GDM1 (cell line): ENCODE results near the gene ZBTB8A.
"Not testable (repeated sequence)": the region's sequence is repeated elsewhere in the genome, so short reads cannot be mapped to it uniquely, and the experiment has no call there.

ENCODE experiments used
- DNase-seq: peaks from one replicate; lab custom pipeline; 2025; lab: John Stamatoyannopoulos, UW

The ZBTB8A gene

DNA sequence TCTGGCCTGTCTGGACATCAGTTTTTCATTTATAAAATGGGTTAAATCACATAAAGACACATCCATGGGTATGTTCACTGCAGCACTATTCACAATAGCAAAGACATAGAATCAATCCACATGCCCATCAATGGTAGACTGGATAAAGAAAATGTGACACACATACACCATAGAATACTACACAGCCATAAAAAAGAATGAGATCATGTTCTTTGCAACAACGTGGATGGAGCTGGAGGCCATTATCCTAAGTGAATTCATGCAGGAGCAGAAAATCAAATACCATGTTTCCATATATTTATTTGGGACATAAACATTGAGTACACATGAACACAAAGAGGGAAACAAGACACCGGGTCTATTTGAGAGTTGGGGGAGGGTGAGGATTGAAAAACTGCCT is 83.0 kb downstream of the ZBTB8A start:
- DNase-seq, result no peak

DNA sequence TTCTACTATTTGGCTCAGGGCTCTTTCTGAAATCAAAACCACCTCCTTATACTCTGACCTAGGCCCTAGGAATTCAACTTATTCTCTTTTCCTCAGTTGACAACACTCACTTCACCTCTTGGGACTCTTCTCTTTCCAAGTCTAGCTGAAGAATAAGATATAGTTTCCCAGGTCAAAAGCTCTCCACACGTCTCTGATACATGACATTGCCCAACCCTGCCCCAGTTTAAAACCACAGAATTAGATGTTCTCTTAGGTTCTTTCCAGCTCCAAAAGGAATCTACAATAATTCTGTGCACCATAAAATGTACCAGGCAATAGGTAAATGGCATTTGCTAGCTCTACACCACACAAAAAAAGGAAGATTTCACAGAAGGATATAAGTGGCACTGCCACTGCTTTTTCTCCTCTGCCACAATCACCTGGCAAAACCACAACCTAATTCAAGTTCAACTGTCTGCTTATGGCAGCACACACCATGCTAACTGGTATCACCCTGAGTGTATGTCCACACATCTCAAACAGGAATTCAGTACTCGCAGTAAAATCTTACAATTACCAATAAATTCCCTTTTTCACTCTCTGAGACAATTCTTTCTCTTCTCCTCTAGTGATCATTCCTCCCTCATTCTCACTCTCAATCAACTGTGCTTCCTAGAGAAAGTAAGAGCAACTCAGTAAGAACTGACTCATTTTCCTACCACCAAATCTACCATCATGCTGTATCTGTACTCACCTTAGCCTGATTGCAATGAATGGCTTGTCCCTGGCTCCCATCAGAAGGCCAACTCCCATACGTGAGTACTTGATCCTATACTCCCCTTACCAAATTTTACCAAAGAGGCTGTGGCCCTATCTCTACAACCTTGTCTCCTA is 83.8 kb downstream of the ZBTB8A start:
- DNase-seq, result no peak

DNA sequence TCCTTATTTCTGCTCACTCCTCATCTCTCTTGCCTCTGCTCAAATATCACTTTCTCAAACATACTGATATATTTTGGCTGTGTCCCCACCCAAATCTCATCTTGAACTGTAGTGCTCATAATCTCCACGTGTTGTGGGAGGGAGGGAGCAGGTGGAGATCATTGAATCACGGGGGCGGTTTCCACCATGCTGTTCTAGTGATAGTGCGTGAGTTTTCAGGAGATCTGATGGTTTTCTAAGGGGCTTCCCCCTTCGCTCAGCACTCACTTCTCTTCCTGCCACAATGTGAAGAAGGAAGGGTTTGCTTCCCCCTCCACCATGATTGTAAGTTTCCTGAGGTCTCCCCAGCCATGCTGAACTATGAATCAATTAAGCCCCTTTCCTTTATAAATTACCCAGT is 84.5 kb downstream of the ZBTB8A start:
- peak; percentile 22 for DNase-seq

DNA sequence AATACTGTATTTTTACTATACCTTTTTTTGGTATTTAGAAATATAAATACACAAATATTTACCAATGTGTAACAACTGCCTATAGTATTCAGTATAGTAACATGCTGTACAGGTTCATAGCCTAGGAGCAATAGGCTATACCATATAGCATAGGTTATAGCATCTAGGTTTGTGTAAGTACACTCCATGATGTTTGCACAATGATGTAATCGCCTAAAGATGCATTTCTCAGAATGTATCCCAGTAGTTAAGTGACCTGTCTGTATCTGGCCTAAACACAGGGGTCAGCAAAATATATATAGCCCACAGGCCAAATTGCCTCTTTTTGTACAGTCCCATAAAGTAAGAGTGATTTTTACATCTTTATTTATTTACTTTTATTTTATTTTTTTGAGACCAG is 86.9 kb downstream of the ZBTB8A start:
- no peak for DNase-seq

DNA sequence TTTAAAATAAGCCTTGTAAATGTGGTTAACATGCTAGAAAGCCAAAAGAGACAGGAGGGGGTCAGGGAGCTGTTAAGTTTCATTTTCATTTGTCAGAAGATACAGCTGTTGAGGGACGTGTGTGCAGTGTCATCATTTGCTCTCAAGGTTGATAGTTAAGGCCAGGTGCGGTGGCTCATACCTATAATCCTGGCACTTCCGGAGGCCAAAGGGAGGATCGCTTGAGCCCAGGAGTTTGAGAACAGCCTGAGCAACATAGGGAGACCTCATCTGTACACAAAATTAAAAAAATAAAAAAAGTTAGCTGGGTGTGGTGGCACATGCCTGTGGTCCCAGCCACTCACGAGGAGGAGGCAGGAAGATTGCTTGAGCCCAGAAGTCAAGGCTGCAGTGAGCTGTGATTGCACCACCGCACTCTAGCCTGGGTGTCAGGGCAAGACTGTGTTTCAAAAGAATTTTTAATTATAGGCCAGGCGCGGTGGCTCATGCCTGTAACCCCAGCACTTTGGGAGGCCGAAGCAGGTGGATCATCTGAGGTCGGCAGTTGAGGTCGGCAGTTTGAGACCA is 88.5 kb downstream of the ZBTB8A start:
- DNase-seq, result no peak

DNA sequence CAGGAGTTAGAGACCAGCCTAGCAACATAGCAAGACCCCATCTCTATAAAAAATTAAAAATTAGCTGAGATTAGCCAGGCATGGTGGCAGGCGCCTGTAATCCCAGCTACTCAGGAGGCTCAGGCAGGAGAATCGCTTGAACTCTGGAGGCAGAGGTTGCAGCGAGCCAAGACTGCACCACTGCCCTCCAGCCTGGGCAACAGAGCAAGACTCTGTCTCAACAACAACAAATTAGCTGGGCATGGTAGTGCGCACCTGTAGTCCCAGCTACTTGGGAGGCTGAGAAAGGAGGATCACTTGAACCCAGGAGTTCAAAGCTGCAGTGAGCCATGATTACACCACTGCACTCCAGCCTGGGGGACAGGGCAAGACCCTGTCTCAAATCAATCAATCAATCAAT is 90.9 kb downstream of the ZBTB8A start:
- not testable (repeated sequence) for DNase-seq

DNA sequence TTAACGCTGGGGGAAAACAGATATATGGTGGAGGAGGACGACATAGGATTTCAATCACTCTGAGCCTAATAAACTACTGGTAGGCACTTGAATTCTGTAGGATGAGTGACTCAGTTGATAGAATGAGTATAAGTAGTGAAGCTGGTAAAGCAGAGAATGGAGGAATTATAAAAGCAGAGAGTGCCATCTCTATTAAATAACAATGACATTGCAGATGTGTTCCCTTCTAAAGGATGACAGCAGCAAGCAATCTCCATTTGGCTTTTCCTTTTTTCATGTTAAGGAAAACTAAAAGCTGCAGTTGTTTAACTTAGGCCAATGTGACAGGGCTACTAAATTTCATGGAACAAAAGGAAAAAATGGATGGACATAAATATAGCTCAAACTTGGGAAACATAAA is 93.6 kb downstream of the ZBTB8A start:
- no peak for DNase-seq

DNA sequence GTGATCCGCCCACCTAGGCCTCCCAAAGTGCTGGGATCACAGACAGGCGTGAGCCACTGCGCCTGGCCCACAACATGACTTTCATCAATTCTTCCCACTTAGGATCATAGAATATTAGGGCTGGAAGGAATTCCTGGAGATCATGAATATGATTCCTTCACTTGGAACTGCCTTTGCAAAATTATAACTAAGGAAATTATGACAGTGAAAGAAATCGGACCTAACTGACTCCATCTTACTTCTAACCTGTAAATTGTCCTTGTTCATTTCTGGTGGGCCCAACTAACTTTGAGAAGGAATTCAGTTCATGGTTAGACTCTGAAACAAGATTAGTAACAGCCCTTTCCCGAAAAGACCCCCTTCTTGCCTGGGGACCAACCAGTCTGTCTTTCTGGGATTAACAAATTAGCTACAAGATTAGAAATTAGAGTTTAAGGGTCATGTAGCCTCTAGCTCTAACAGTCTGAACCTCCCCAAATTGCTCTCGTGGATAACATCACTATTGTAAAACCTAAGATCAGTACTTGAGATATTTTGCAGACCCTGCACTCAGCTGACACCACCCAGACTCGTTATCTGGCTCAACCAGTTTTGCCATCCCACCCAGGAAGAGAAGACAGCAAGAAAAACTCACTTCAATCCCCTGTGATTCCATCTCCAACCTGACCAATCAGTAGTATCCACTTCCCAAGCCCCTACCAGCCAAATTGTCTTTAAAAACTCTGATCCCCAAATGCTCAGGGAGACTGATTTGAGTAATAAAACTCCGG is 96.5 kb downstream of the ZBTB8A start:
- DNase-seq, result no peak

DNA sequence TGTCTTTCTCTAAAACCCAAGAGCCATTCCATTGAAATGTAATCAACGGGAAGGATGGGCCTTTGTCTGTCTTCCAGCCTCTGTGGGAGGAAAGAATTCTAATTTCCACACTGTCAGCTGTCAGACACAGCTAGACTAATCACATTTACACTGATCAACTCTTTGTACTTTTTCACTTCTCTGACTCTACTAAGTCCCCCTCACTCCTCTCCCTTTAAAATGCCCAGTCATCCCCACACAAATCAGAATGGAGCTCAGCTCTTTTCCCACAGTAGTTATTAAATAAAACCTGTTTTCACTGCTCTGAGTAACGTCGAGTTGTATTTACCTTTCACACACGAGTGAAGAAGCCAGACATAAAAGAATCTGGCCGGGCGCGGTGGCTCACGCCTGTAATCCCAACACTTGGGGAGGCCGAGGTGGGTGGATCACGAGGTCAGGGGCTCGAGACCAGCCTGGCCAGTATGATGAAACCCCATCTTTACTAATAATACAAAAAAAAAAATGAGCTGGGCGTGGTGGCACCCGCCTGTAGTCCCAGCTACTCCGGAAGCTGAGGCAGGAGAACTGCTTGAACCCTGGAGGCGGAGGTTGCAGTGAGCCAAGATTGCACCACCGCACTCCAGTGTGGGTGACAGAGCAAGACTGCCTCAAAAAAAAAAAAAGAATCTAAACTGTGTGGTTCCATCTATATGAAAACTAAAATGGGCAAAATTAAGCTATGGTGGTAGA is 97.9 kb downstream of the ZBTB8A start:
- no peak for DNase-seq

DNA sequence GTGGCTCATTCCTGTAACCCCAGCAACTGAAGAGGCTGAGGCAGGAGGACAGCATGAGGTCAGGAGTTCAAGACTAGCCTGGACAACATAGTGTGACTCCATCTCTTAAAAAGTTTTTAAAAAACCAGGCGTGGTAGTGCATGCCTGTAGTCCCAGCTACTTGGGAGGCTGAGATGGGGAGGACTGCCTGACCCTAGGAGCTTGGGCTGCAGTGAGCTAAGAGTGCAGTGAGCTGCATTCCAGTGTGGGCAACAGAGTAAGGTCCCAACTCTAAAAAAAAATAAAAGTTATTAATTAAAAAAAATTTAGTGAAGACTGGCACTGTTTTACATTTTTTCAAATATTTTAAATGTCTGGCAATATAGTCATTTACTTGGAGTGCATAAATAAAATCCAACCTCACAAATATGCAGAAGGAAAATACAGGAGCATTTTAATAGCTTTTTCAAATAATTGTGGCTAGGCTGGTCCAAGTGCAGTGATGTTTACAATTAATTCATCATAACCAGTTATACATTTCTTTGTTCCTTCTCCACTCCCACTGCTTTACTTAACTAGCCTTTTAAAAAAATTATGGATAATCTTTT is 100.4 kb downstream of the ZBTB8A start:
- no peak for DNase-seq

DNA sequence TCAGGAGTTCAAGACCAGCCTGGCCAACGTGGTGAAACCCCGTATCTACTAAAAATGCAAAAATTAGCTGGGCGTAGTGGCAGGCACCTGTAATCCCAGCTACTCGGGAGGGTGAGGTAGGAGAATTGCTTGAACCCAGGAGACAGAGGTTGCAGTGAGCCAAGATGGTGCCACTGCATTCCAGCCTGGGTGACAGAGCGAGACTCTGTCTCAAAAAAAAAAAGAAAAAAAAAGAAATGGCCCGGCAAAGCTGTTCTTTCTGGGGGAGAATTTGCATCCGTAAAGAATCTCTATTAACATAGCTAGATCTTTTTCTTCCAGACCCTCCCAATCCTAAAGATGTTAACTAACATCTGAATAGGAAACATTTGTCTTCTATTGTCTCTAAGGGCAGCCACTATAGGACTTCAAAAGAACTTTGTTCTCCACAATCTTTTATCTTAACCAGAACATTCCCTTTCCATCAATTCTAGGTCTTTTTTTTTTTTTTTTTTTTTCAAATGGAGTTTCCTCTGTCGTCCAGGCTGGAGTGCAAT is 103.1 kb downstream of the ZBTB8A start:
- not testable (repeated sequence) for DNase-seq

DNA sequence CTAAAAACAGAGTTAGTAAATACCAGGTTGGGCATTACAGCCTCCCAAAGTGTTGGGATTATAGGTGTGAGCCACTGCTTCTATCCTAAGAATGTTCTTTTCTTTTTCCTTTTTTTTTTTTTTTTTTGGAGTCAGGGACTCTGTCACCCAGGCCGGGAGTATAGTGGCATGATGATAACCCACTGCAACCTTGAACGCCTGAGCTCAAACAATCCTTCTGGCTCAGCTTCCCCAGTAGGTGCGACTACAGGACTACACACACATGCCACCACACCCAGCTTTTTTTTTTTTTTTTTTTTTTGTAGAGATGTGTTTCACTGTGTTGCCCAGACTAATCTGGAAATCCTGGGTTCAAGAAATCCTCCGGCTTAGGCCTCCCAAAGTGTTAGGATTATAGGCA is 105.2 kb downstream of the ZBTB8A start:
- DNase-seq, result no peak

DNA sequence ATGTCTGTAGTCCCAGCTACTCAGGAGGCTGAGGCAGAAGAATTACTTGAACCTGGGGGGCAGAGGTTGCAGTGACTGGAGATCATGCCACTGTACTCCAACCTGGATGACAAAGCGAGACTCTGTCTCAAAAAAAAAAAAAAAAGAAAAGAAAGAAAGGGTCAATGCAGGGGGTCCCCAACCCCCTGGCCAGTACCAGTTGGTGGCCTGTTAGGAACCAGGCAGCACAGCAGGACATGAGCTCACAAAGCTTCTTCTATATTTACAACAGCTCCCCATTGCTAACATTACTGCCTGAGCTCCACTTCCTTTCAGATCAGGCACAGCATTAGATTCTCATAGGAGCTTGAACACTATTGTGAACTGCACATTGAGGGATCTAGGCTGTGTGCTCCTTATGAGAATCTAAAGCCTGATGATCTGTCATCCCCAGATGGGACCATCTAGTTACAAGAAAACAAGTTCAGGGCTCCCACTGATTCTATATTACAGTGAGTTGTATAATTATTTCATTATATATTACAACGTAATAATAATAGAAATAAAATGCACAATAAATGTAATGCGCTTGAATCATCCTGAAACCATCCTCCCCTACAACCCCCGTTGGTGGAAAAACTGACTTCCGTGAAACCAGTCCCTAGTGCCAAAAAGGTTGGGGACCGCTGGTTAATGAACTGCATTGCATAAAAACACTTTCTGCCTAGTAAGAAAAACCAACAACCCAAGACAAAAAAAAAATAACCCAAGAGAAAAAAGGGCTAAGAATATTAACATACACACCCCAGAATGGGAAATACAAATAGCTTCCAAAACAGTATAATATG is 108.3 kb downstream of the ZBTB8A start:
- DNase-seq, result no peak

DNA sequence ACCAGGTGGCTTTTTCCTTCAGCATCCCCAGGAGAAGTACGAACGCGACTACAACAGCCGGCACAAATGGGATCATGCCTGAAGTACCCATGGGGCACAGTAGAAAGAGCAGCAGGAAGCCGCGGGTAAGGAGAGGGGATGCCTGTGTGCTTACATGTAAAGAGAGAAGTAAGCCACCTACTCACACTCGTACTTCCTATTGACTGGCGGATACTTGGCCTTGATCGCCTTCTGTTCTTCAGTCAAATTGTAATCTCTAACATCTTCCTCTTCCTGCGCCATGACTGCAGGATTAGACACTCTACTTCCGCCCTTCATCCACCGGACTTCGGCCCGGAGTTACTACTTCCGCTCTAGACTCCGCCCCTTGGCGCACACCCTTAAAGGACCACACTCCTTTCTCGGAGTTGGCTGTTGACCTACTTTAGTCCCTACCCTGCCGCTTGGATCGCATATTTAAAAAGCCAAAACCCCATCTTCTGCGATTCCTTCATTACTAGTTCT is 111.1 kb downstream of the ZBTB8A start, which contains the start of gene ZBTB8OS:
ZBTB8OS (minus strand) TSS at position 303 of the 504 bp plus-strand sequence; CDS start at position 282, 21 bp downstream.
- peak; percentile 95 for DNase-seq

DNA sequence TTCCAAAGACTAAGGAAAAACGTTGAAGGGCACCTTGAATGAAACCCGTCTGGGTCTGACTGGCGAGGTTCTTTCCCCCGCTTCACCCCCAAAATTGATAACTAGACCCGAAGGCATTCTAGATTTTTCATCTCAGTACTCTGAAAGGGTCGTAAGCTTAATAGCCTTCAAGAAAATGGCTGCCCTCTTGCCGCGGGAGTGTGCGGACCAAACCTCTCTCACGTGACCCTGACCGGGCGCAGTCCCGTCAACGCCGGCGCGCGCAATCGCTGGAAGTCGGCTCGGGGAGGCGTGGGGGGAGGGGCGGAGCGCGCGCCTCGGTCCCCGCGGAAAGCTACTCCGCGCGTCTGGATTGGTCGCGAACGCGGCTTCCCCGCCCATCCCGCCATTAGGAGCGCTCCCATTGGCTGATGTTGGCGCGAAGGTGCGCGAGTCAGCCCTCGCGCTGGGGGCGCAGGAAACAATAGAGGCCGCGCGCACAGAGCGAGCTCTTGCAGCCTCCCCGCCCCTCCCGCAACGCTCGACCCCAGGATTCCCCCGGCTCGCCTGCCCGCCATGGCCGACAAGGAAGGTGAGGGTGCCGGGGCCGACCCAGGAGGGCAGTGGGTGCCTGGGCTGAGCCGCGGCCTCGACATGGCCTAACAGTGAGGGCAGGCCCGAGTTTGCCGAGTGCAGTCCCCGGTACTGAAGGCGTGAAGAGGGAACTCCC is 111.7 kb downstream of the ZBTB8A start, which contains the start of gene RBBP4:
RBBP4 (plus strand) TSS at position 457 of the 709 bp plus-strand sequence; CDS start at position 556, 99 bp downstream.
- DNase-seq, result peak; percentile 98

DNA sequence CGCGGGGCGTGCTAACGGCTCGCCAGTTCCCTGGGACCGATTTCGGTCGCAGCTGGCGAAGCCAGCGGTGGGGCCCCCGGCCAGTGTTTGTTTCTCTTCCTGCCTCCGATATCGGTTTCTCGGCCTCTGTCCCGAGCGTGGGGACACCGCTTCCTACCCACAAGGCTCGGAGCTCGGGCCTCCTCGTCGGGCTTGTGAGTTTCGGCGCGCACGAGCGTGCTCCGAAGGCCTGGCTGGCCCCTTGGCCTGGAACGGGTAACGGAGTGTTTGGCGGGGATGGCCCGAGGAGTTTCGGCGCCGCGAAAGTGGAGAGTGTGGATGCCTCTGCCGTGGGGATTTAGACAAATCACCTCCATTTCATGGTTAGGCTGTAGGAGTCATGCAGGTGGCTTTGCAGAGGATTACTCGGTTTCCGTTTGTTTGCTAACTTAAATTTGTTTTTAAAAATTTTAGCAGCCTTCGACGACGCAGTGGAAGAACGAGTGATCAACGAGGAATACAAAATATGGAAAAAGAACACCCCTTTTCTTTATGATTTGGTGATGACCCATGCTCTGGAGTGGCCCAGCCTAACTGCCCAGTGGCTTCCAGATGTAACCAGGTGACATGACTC is 112.3 kb downstream of the ZBTB8A start:
- DNase-seq, result no peak

DNA sequence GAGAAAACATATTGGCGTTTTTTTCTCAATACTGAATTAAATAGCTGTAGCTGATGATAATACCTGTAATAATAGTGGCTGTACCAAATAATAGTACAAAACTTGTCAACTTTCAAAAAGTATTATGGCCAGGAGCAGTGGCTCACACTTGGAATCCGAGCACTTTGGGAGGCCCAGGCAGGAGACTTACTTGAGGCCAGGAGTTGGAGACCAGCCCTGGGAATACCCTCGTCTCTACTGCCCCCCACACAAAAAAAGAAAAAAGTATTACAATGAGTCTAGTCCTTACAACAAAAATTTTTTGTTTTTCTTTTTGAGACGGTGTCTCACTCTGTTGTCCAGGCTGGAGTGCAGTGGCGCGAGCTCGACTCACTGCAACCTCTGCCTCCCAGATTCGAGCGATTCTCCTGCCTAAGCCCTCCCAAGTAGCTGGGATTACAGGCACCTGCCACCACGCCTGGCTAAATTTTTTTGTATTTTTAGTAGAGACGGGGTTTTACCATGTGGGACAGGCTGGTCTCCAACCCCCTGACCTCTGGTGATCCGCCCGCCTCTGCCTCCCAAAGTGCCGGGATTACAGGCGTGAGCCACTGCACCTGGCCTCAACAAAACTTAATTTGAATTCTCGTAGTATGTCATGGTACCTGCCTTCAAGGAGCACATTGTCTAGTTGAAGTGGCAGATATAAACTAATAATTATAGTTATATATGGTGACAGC is 113.2 kb downstream of the ZBTB8A start:
- DNase-seq, result no peak
